Measurements from ENCODE around the gene VPS25.

Gene VPS25

GRCh38 chr17:42804918-42805367 is 31.7 kb downstream of the VPS25 start:
- TF ChIP-seq CTCF (IDR thresholded peaks at IDR 0.05; ENCODE audit: control insufficient read depth, insufficient read depth, low read depth, low read length, missing control alignments): no peak
- H3K4me3 ChIP-seq (ENCODE audit: control insufficient read depth, low read depth, low read length): no peak overlapping the region
- no peak for DNase-seq (ENCODE audit: low read depth)

GRCh38 chr17:42806249-42806648 is 33.0 kb downstream of the VPS25 start:
- DNase-seq (ENCODE audit: low read depth): no peak
- no peak for TF ChIP-seq CTCF (IDR thresholded peaks at IDR 0.05; ENCODE audit: control insufficient read depth, insufficient read depth, low read depth, low read length, missing control alignments)

GRCh38 chr17:42809250-42809649 is 36.0 kb downstream of the VPS25 start:
- DNase-seq (ENCODE audit: low read depth): peak; percentile 62
- no peak for TF ChIP-seq CTCF (IDR thresholded peaks at IDR 0.05; ENCODE audit: control insufficient read depth, insufficient read depth, low read depth, low read length, missing control alignments)
- H3K4me3 ChIP-seq (ENCODE audit: control insufficient read depth, low read depth, low read length): no peak overlapping the region

More at GRCh38 chr17:42806249-42806648, 33.0 kb downstream of the VPS25 start:
- H3K4me3 ChIP-seq (ENCODE audit: control insufficient read depth, low read depth, low read length): no peak overlapping the region

- H3K4me3 ChIP-seq (ENCODE audit: control insufficient read depth, low read depth, low read length): no peak overlapping the region
- peak; percentile 46 for DNase-seq (ENCODE audit: low read depth)
- TF ChIP-seq CTCF (IDR thresholded peaks at IDR 0.05; ENCODE audit: control insufficient read depth, insufficient read depth, low read depth, low read length, missing control alignments): no peak
These were observed 41.6 kb downstream of the VPS25 start for GRCh38 chr17:42814633-42815399.

GRCh38 chr17:42817866-42818265 is 44.6 kb downstream of the VPS25 start:
- no peak for DNase-seq (ENCODE audit: low read depth)
- no peak for TF ChIP-seq CTCF (IDR thresholded peaks at IDR 0.05; ENCODE audit: control insufficient read depth, insufficient read depth, low read depth, low read length, missing control alignments)
- no peak overlapping the region for H3K4me3 ChIP-seq (ENCODE audit: control insufficient read depth, low read depth, low read length)

GRCh38 chr17:42818379-42818778 is 45.1 kb downstream of the VPS25 start:
- DNase-seq (ENCODE audit: low read depth): no peak
- no peak for TF ChIP-seq CTCF (IDR thresholded peaks at IDR 0.05; ENCODE audit: control insufficient read depth, insufficient read depth, low read depth, low read length, missing control alignments)
- H3K4me3 ChIP-seq (ENCODE audit: control insufficient read depth, low read depth, low read length): no peak overlapping the region
